Measurements from ENCODE around the gene NUMB. TPM values are rescaled to one million over a fixed set of nuclear protein-coding genes. Genes with fewer than 3 reads are reported as not detected.

The NUMB gene
- total RNA-seq = 41.9 TPM
- long read RNA-seq, transcript NUMB-211 (11 exons, 3,607 nt) = major isoform, 8 of 41 reads
- long read RNA-seq, partial matches to known transcripts = 8 of 41 reads
- long read RNA-seq, other reads (novel, unspliced or antisense) = 21 of 41 reads

- DNase-seq (peak; percentile 96), ATAC-seq (peak; percentile 97)
- intact Hi-C loops (cut with micrococcal nuclease) = no loop called here
Measured at GRCh38 chr14:73458183-73458976, at the start of gene NUMB. Gene NUMB (minus strand): TSS chr14:73458546. CDS start chr14:73355751, 102,795 bp downstream.

- DNase-seq = no peak
- intact Hi-C loops (cut with micrococcal nuclease) = no loop called here
- ATAC-seq = no peak
Measured at GRCh38 chr14:73503648-73504047, 45.3 kb upstream of the NUMB start.

- DNase-seq = no peak
- ATAC-seq = no peak
- intact Hi-C loops (cut with micrococcal nuclease) = no loop called here
Measured at GRCh38 chr14:73502017-73502619, 43.8 kb upstream of the NUMB start.

- DNase-seq (no peak), ATAC-seq (no peak)
- intact Hi-C loops (cut with micrococcal nuclease) = no loop called here
Measured at GRCh38 chr14:73500360-73500759, 42.0 kb upstream of the NUMB start.

DNA sequence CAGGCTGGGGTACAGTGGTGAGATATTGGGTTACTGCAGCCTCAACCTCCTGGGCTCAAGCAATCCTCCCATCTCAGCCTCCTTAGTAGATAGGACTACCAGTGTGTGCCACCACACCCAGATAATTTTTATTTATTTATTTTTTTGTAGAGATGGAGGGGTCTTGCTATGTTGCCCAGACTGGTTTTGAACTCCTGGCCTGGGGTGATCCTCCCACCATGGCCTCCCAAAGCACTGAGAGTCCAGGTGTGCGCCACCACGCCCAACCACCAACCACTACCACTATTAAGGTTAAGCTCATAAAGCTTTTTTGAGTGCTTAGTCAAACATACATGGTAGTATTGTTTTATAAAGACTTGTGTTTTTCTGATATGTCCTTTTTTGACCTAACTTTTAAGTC, 36.2 kb upstream of the NUMB start:
- DNase-seq = no peak
- ATAC-seq = no peak
- intact Hi-C loops (cut with micrococcal nuclease) = no loop called here

DNA sequence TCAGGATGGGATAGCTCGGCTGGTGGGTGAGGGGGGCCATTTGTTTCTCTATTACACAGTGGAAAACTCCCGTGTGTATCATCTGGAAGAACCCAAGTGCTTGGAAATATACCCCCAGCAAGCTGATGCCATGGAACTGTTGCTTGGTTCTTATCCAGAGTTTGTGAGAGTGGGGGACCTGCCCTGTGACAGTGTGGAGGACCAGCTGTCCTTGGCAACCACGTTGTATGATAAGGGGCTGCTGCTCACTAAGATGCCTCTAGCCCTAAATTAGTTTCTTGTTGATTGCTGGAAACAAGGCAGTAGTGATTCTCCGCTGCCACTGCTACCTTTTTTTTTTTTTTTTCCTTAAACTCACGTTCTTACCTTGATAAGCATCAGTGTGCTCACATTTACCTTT, 34.3 kb upstream of the NUMB start:
- DNase-seq = no peak
- ATAC-seq = peak; percentile 38
- intact Hi-C loops (cut with micrococcal nuclease) = no loop called here

- ATAC-seq (no peak), DNase-seq (no peak)
- intact Hi-C loops (cut with micrococcal nuclease) = no loop called here
Measured at GRCh38 chr14:73492043-73492552, 33.8 kb upstream of the NUMB start.

- ATAC-seq (peak; percentile 64), DNase-seq (peak; percentile 78)
- intact Hi-C loops (cut with micrococcal nuclease) = no loop called here
Measured at GRCh38 chr14:73491256-73492042, 33.1 kb upstream of the NUMB start.

DNA sequence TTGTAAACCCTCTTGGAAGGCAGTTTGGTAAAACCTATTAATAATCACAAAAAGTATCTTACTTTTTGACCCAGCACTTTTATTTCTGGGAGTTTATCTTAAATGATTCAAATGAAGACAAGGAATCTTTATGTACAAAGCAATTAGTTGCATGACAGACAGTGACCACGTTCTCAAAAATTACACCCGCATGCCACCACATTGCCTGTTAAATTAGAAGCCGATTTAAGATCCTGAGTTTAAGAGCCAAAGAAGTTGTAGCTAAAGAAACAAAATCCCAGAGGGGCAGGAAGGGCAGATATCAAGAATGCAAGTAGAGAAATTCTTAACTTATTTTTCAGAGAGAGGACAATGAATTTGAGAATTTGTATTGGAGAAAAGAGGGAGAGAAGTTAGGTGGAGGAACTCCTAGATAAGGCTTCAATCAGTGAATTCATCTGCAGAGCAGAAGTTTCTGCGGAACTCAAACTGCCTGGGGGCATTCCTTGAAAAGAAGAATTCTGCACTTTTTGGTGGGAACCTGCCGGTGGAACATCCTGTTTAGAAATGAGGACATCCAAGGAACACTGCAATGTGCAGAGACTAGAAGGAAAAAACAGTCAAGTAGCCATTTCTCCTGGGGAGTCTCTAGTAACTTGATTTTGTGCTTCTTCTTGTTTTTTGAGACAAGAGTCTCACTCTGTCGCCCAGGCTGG, 31.3 kb upstream of the NUMB start:
- intact Hi-C loops (cut with micrococcal nuclease) = no loop called here
- DNase-seq (no peak), ATAC-seq (no peak)

- intact Hi-C loops (cut with micrococcal nuclease) = no loop called here
- no peak for DNase-seq
- no peak for ATAC-seq
Measured at GRCh38 chr14:73478684-73479083, 20.3 kb upstream of the NUMB start.

GRCh38 chr14:73477618-73478266, 19.4 kb upstream of the NUMB start:
- intact Hi-C loops (cut with micrococcal nuclease) = no loop called here
- ATAC-seq (peak; percentile 43), DNase-seq (no peak)

GRCh38 chr14:73476451-73476931, 18.1 kb upstream of the NUMB start:
- ATAC-seq (no peak), DNase-seq (no peak)
- intact Hi-C loops (cut with micrococcal nuclease) = no loop called here

- intact Hi-C loops (cut with micrococcal nuclease) = loop anchor here (5.0 kb wide), 1 partner anchor 178 kb away; no protein-coding TSS in a partner anchor
- DNase-seq (no peak), ATAC-seq (no peak)
Measured at GRCh38 chr14:73474952-73475351, 16.6 kb upstream of the NUMB start.

GRCh38 chr14:73472185-73473114, 14.1 kb upstream of the NUMB start:
- DNase-seq (no peak), ATAC-seq (peak; percentile 83)
- intact Hi-C loops (cut with micrococcal nuclease) = loop anchor here (5.0 kb wide), 1 partner anchor 175 kb away; no protein-coding TSS in a partner anchor

- intact Hi-C loops (cut with micrococcal nuclease) = loop anchor here (5.0 kb wide), 1 partner anchor 174 kb away; no protein-coding TSS in a partner anchor
- DNase-seq (no peak), ATAC-seq (no peak)
Measured at GRCh38 chr14:73471582-73472184, 13.3 kb upstream of the NUMB start.

GRCh38 chr14:73468828-73469375, 10.6 kb upstream of the NUMB start:
- no peak for DNase-seq
- no peak for ATAC-seq
- intact Hi-C loops (cut with micrococcal nuclease) = no loop called here

GRCh38 chr14:73467800-73468199, 9.5 kb upstream of the NUMB start:
- intact Hi-C loops (cut with micrococcal nuclease) = no loop called here
- no peak for DNase-seq

More at GRCh38 chr14:73467800-73468199, 9.5 kb upstream of the NUMB start:
- no peak for ATAC-seq
